Mesendoderm (in vitro differentiated cells): ENCODE measurements around the gene TAF8.

Source experiments
- DNase-seq: peaks from one replicate; pipeline ENCODE4 v3.0.0; 2013
- H2AK5ac ChIP-seq: 2 replicates; pipeline ENCODE4 v1.6.1; 2013; ENCODE audit warnings: low read length, inconsistent platforms
- H2BK120ac ChIP-seq: 2 replicates; pipeline ENCODE4 v1.6.1; 2013; ENCODE audit warnings: low read depth, mild to moderate bottlenecking, low read length, moderate library complexity, mixed read lengths
- H2BK15ac ChIP-seq: replicated peaks from 2 replicates; pipeline ENCODE4 v1.6.1; 2013; ENCODE audit warnings: low read depth, mild to moderate bottlenecking, moderate library complexity
- H2BK5ac ChIP-seq: 2 replicates; pipeline ENCODE4 v1.6.1; 2013; ENCODE audit warnings: low read length, inconsistent platforms
- H3K18ac ChIP-seq: 2 replicates; pipeline ENCODE4 v1.6.1; 2013; ENCODE audit warnings: mild to moderate bottlenecking, low read length, mixed read lengths
- H3K23ac ChIP-seq: one replicate; pipeline ENCODE4 v1.6.1; 2013; ENCODE audit warnings: low read length
- H3K27ac ChIP-seq: 2 replicates; pipeline ENCODE4 v1.5.1; 2013; ENCODE audit warnings: low read depth, mild to moderate bottlenecking, inconsistent platforms, low read length, moderate library complexity
- H3K27me3 ChIP-seq: 2 replicates; pipeline ENCODE4 v1.6.1; 2013; ENCODE audit warnings: low read length, control low read depth, mild to moderate bottlenecking, inconsistent platforms; ENCODE audit not compliant: insufficient read depth, poor library complexity
- H3K36me3 ChIP-seq: 2 replicates; pipeline ENCODE4 v1.6.1; 2013; ENCODE audit warnings: low read length, inconsistent platforms; ENCODE audit not compliant: control insufficient read depth, insufficient read depth
- H3K4ac ChIP-seq: one replicate; pipeline ENCODE4 v1.6.1; 2013; ENCODE audit warnings: low read depth, mild to moderate bottlenecking, low read length, moderate library complexity
- H3K4me1 ChIP-seq: 2 replicates; pipeline ENCODE4 v1.6.1; 2013; ENCODE audit warnings: low read depth, low read length, inconsistent platforms; ENCODE audit not compliant: control insufficient read depth
- H3K4me2 ChIP-seq: 2 replicates; pipeline ENCODE4 v1.6.1; 2013; ENCODE audit warnings: low read length
- H3K4me3 ChIP-seq: 2 replicates; pipeline ENCODE4 v1.5.1; 2013; ENCODE audit warnings: mild to moderate bottlenecking, low read length
- H3K56ac ChIP-seq: one replicate; pipeline ENCODE4 v1.6.1; 2013; ENCODE audit warnings: low read length
- H3K79me1 ChIP-seq: 2 replicates; pipeline ENCODE4 v1.6.1; 2013; ENCODE audit warnings: low read length, inconsistent platforms
- H3K79me2 ChIP-seq: 2 replicates; pipeline ENCODE4 v1.6.1; 2013; ENCODE audit warnings: mild to moderate bottlenecking, low read length; ENCODE audit not compliant: control insufficient read depth, insufficient read depth
- H3K9ac ChIP-seq: 2 replicates; pipeline ENCODE4 v1.6.1; 2013; ENCODE audit warnings: low read length, inconsistent platforms
- H4K5ac ChIP-seq: one replicate; pipeline ENCODE4 v1.6.1; 2013; ENCODE audit warnings: low read length
- H4K8ac ChIP-seq: one replicate; pipeline ENCODE4 v1.6.1; 2013; ENCODE audit warnings: low read depth, mild to moderate bottlenecking, control low read depth, low read length, moderate library complexity
- WGBS: extraction: QIAGEN DNeasy Blood & Tissue Kit; methylation state at CpG from one replicate; pipeline ENCODE4 v1.1.7; 2013; ENCODE audit warnings: low lambda C conversion rate, missing lambda C conversion rate; ENCODE audit not compliant: insufficient coverage; ENCODE audit errors: extremely low coverage; 5-methylcytosine and 5-hydroxymethylcytosine counted together

TAF8 gene

DNA sequence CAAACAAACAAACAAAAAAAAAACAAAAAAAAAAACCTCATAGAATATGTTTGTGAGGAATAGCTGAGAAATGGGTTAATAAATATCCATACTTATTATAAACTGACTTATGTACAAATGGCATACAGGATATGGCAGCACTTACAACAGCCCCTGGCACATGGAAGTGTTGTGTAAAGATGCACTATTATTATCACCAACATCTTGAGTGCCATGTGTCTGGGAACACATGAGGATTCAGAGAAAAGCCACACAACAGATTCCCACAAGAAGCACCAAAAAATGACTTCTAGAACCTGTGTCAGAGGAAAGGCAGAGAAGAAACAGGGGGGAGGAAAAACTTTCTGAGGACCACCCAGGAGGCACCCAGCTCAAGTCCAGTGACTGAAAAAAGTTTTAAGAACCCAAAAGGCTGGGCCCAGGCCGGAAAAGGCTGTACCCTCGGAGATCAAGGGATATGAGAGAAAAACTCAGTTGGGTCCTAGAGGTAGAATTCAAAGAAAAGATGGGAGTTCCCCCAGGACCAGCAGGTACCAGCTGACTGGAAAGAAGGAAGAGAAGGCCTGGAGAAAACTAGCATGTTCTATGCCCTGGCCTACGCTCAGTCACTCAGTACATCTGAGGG, 9.4 kb upstream of the TAF8 start:
- H3K4me1 ChIP-seq, result peaks cover 5% of the 10 kb centered on the region
- H3K4me2 ChIP-seq, result no peak overlapping the region
- DNase-seq, result no peak
- H3K4ac ChIP-seq, result no peak overlapping the region
- peaks cover under 1% of the 10 kb centered on the region for H3K27me3 ChIP-seq
- no peak overlapping the region for H3K9ac ChIP-seq
- no peak overlapping the region for H3K4me3 ChIP-seq
- H2BK5ac ChIP-seq, result no peak overlapping the region
- no peaks in the 10 kb centered on the region for H3K79me1 ChIP-seq
- no peaks in the 10 kb centered on the region for H3K79me2 ChIP-seq
- no peak overlapping the region for H2BK120ac ChIP-seq
- no peak overlapping the region for H3K18ac ChIP-seq
- no peak overlapping the region for H3K56ac ChIP-seq
- H2BK15ac ChIP-seq, result no peak overlapping the region
- H4K5ac ChIP-seq, result no peak overlapping the region
- no peak overlapping the region for H3K23ac ChIP-seq
- H2AK5ac ChIP-seq, result no peak overlapping the region
- no peaks in the 10 kb centered on the region for H3K36me3 ChIP-seq
- no peak overlapping the region for H4K8ac ChIP-seq
- no CpG with 5 or more reads among the region's 3 CpGs for WGBS
- no peak overlapping the region for H3K27ac ChIP-seq

DNA sequence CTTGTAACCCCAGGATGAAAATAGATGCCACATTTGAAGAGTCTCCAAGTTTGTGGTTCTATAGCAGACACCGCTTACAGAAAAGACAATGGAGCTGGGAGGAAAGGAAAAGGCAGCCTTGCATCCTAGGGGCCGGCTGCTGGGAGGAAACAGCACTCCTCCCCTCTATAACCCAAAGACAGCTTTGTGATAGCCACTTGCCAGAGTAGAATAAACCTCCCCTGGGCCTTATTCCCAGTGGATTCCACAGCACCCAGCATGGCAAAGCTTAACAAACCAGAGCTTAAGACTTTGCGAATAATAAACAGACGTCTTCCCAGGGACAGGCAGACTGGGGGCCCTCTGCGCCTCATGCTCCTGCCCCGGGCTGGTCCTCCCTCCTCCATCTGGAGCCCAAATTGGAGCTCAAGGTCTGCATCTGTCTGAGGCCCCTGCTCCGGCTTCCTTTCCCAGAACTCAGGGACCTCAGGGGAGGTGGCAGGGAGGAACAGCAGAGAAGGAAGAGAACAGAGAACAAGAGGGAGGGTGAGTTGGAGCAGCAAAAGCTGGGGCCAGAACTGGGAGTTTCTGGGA, 8.8 kb upstream of the TAF8 start:
- no peak overlapping the region for H3K23ac ChIP-seq
- H2BK5ac ChIP-seq, result no peak overlapping the region
- no peak overlapping the region for H3K4ac ChIP-seq
- H3K4me2 ChIP-seq, result no peak overlapping the region
- H3K4me1 ChIP-seq, result peaks cover 6% of the 10 kb centered on the region
- H3K27me3 ChIP-seq, result peaks cover 6% of the 10 kb centered on the region
- WGBS, result no CpG with 5 or more reads among the region's 7 CpGs
- H3K36me3 ChIP-seq, result no peaks in the 10 kb centered on the region
- no peak for DNase-seq
- no peak overlapping the region for H3K9ac ChIP-seq
- no peak overlapping the region for H4K5ac ChIP-seq
- no peak overlapping the region for H2AK5ac ChIP-seq
- no peak overlapping the region for H3K4me3 ChIP-seq
- H3K27ac ChIP-seq, result no peak overlapping the region
- H4K8ac ChIP-seq, result no peak overlapping the region
- no peaks in the 10 kb centered on the region for H3K79me1 ChIP-seq
- no peaks in the 10 kb centered on the region for H3K79me2 ChIP-seq
- no peak overlapping the region for H2BK120ac ChIP-seq
- H3K18ac ChIP-seq, result no peak overlapping the region
- no peak overlapping the region for H3K56ac ChIP-seq
- no peak overlapping the region for H2BK15ac ChIP-seq

DNA sequence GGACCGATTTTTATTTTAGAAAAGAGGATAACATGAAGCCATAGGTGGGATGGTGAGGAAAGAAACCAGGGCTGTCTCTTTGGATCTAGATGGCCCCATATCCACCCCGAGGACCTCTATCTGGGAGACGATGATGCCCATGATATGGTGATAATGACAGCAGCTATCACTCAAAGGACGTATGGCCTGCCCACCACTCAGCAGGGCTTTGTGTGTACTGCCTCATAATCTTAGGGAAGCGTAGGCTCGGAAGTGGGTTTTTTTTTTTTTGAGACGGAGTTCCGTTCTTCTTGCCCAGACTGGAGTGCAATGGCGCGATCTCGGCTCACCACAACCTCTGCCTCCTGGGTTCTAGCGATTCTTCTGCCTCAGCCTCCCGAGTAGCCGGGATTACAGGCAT, 8.2 kb upstream of the TAF8 start:
- H3K4me3 ChIP-seq, result no peak overlapping the region
- no peak overlapping the region for H3K23ac ChIP-seq
- peaks cover 6% of the 10 kb centered on the region for H3K4me1 ChIP-seq
- H3K9ac ChIP-seq, result no peak overlapping the region
- no CpG with 5 or more reads among the region's 14 CpGs for WGBS
- no peak overlapping the region for H2AK5ac ChIP-seq
- peaks cover 12% of the 10 kb centered on the region for H3K27me3 ChIP-seq
- H3K56ac ChIP-seq, result no peak overlapping the region
- H2BK15ac ChIP-seq, result no peak overlapping the region
- no peak overlapping the region for H3K18ac ChIP-seq
- no peak overlapping the region for H4K8ac ChIP-seq
- no peak overlapping the region for H2BK120ac ChIP-seq
- H4K5ac ChIP-seq, result no peak overlapping the region
- H3K79me2 ChIP-seq, result no peaks in the 10 kb centered on the region
- no peaks in the 10 kb centered on the region for H3K79me1 ChIP-seq
- no peak overlapping the region for H3K4me2 ChIP-seq
- no peak overlapping the region for H3K4ac ChIP-seq
- H3K36me3 ChIP-seq, result no peaks in the 10 kb centered on the region
- H2BK5ac ChIP-seq, result no peak overlapping the region
- no peak overlapping the region for H3K27ac ChIP-seq
- DNase-seq, result no peak

DNA sequence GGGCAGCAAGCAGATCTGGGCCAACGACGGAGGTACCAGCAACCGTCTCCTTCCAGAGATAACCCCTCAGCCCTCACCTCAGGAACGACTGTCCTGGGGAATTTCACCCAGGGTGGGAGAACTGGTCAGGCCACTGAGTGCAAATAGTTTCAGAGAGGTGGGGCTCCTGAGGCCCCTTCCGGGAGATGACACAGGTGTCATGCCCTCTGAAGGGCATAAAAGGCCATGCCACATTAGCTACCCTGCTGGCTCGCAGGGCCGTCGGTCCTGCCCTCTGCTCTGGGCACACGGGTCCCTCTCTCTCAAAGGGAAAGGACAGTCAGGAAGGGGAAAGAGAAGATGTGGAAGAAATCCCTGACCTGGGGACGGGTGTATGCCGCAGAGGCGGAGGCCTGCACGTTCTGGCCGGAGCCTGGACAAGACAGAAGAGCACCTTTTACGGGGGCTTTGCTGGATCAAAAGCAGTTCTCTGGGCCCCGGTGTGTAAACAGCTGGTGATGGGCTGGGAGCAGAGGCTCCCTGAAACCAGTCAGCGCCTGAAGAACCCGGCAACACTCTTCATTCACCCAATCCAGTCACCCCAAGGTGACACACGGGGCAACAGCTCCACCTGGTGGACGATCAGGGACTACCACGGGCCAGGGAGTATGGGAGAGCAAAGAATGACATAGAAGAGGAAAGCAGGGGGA, 6.4 kb upstream of the TAF8 start:
- no peak overlapping the region for H3K27ac ChIP-seq
- no peak overlapping the region for H3K18ac ChIP-seq
- H4K8ac ChIP-seq, result no peak overlapping the region
- WGBS, result no CpG with 5 or more reads among the region's 21 CpGs
- peak overlapping the region; percentile 20 for H3K9ac ChIP-seq
- H3K4me3 ChIP-seq, result no peak overlapping the region
- H2BK15ac ChIP-seq, result no peak overlapping the region
- H3K4ac ChIP-seq, result no peak overlapping the region
- no peak overlapping the region for H4K5ac ChIP-seq
- H3K56ac ChIP-seq, result no peak overlapping the region
- H2BK120ac ChIP-seq, result no peak overlapping the region
- peak; percentile 88 for DNase-seq
- no peak overlapping the region for H2AK5ac ChIP-seq
- no peak overlapping the region for H3K23ac ChIP-seq
- H3K79me2 ChIP-seq, result no peaks in the 10 kb centered on the region
- no peaks in the 10 kb centered on the region for H3K79me1 ChIP-seq
- no peak overlapping the region for H2BK5ac ChIP-seq
- no peak overlapping the region for H3K4me2 ChIP-seq
- peaks cover 6% of the 10 kb centered on the region for H3K4me1 ChIP-seq
- no peaks in the 10 kb centered on the region for H3K36me3 ChIP-seq
- peaks cover 22% of the 10 kb centered on the region for H3K27me3 ChIP-seq

DNA sequence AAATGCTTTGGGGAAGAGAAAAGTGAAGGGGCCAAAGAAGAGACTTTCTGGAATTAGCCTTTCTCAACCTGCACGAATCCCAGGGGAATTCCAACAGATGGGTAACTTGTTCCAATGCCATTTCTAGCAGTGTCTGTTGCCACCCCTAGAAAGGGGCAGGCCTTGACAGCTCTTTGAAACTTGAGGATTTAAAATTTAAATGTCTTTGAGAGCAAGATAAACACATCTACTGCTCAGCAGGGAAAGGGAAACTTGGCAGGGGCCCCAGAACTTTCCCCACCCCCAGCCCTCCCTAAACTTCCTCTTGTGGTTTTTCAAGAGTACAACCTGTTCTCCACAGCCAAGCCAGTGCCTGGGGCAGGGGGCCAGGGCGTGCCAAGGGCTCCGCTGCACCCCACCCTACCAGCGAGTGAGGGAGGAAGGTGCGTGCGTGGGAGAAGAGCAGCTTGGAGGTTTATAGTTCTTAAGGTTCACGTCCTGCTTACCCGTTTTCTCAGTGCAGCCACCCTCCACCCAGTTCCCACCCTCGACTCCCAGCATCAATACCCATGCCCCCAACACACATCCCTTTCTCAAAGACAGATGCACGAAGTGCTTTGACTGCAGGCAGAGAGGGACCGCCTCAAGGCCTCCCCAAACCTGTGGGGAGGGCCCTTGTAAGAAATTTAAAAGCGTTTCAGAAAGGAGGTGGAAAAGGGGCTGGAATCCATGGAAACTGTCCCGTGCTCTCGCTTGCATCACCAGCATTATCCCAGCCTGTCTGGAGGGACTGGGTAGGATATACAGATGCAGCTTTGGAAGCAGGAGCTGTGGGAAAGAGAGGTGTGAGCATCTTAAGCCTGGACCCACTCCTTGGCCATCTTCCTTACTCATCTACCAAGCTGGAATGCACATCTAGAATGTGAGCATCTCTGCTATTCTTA, 4.5 kb upstream of the TAF8 start:
- no peaks in the 10 kb centered on the region for H3K79me2 ChIP-seq
- no peak overlapping the region for H2BK15ac ChIP-seq
- H2BK120ac ChIP-seq, result no peak overlapping the region
- DNase-seq, result peak; percentile 60
- H4K8ac ChIP-seq, result no peak overlapping the region
- H3K36me3 ChIP-seq, result no peaks in the 10 kb centered on the region
- no peak overlapping the region for H3K9ac ChIP-seq
- H3K27me3 ChIP-seq, result peaks cover 22% of the 10 kb centered on the region
- no peak overlapping the region for H3K4me2 ChIP-seq
- no peak overlapping the region for H2BK5ac ChIP-seq
- H3K4me1 ChIP-seq, result peaks cover 6% of the 10 kb centered on the region
- no peak overlapping the region for H2AK5ac ChIP-seq
- WGBS, result no CpG with 5 or more reads among the region's 14 CpGs
- H3K4ac ChIP-seq, result no peak overlapping the region
- no peak overlapping the region for H3K23ac ChIP-seq
- H3K79me1 ChIP-seq, result no peaks in the 10 kb centered on the region
- H3K18ac ChIP-seq, result no peak overlapping the region
- H3K4me3 ChIP-seq, result no peak overlapping the region
- no peak overlapping the region for H3K27ac ChIP-seq
- no peak overlapping the region for H3K56ac ChIP-seq
- H4K5ac ChIP-seq, result no peak overlapping the region
